Measurements from ENCODE around the gene FYB2.

The FYB2 gene

GRCh38 chr1:56795870-56796269, 23.3 kb downstream of the FYB2 start:
- in situ Hi-C loops (cut with MboI; ENCODE audit: low sequenced_read_pairs, unreplicated experiment) = no loop called here
- TF ChIP-seq, protein P1, sequence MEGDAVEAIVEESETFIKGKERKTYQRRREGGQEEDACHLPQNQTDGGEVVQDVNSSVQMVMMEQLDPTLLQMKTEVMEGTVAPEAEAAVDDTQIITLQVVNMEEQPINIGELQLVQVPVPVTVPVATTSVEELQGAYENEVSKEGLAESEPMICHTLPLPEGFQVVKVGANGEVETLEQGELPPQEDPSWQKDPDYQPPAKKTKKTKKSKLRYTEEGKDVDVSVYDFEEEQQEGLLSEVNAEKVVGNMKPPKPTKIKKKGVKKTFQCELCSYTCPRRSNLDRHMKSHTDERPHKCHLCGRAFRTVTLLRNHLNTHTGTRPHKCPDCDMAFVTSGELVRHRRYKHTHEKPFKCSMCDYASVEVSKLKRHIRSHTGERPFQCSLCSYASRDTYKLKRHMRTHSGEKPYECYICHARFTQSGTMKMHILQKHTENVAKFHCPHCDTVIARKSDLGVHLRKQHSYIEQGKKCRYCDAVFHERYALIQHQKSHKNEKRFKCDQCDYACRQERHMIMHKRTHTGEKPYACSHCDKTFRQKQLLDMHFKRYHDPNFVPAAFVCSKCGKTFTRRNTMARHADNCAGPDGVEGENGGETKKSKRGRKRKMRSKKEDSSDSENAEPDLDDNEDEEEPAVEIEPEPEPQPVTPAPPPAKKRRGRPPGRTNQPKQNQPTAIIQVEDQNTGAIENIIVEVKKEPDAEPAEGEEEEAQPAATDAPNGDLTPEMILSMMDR (IDR thresholded peaks at IDR 0.05; ENCODE audit: borderline replicate concordance, control extremely low read depth, extremely low read depth, insufficient read depth, missing control alignments) = no peak
- DNase-seq (ENCODE audit: low spot score) = no peak

- in situ Hi-C loops (cut with MboI; ENCODE audit: low sequenced_read_pairs, unreplicated experiment) = no loop called here
- DNase-seq (ENCODE audit: low spot score) = no peak
Observed at GRCh38 chr1:56790036-56790435, 29.2 kb downstream of the FYB2 start.

DNA sequence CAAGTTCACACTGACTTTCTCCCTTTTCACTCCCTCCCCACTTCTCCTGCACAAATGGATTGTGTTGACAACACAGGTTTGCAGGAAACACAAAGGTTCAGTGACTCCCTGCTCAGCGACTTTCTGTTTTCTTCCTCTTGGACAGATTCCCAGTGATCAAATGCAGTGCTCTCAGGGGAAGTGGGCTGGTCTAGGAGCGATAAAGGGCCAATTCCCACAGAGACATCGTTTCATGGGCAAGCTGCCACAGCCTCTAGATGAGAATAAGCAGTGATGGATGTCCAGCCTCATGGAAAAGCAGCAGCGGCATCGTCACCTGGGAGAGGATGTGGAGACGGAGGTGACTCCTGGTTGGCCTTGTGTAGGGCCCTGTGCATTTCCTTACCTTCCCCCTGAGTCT, 30.6 kb downstream of the FYB2 start:
- TF ChIP-seq, protein P1 (IDR thresholded peaks at IDR 0.05; ENCODE audit: borderline replicate concordance, control extremely low read depth, extremely low read depth, insufficient read depth, missing control alignments) = no peak
- no peak for DNase-seq (ENCODE audit: low spot score)
- in situ Hi-C loops (cut with MboI; ENCODE audit: low sequenced_read_pairs, unreplicated experiment) = no loop called here

More at GRCh38 chr1:56790036-56790435, 29.2 kb downstream of the FYB2 start:
- TF ChIP-seq, protein P1 (IDR thresholded peaks at IDR 0.05; ENCODE audit: borderline replicate concordance, control extremely low read depth, extremely low read depth, insufficient read depth, missing control alignments) = no peak

DNA sequence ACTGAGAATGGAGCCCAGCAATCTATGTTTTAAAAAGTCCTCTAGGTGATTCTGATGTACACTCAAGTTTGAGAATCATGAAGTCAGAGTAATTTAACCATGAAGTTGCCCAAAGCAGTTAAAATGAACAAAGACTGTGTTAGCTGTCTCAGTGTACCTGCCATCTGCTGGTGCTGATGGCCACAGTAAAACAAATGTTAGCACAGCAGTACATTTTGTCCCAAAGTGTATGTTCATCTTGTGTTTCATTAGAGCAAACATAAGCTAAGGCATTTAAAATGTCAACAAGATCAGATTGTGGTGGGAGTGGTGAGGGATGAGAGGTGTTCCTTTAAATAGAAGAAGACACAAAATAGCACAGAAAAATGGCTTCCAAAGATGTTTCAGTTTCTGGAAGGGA, 31.1 kb downstream of the FYB2 start:
- in situ Hi-C loops (cut with MboI; ENCODE audit: low sequenced_read_pairs, unreplicated experiment) = no loop called here
- no peak for DNase-seq (ENCODE audit: low spot score)
- TF ChIP-seq, protein P1 (IDR thresholded peaks at IDR 0.05; ENCODE audit: borderline replicate concordance, control extremely low read depth, extremely low read depth, insufficient read depth, missing control alignments) = no peak

DNA sequence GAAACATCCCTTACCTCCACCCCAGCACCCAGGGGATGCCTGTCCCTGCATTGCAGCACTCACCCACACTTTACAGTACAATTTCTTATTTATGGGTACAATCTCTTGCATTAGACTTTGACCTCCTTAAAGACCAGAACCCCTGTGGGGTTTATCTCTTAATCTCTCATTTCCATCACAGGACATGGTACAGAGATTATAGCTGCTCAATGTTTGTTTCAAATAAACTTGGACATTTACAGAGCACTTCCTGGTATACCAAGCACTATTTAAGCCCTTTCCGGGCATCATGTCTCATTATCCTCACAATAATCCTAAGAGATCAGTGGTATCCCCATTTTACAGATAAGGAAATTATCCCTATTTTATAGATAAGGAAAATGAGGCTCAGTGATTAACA, 31.9 kb downstream of the FYB2 start:
- no peak for DNase-seq (ENCODE audit: low spot score)
- in situ Hi-C loops (cut with MboI; ENCODE audit: low sequenced_read_pairs, unreplicated experiment) = no loop called here
- TF ChIP-seq, protein P1 (IDR thresholded peaks at IDR 0.05; ENCODE audit: borderline replicate concordance, control extremely low read depth, extremely low read depth, insufficient read depth, missing control alignments) = no peak

DNA sequence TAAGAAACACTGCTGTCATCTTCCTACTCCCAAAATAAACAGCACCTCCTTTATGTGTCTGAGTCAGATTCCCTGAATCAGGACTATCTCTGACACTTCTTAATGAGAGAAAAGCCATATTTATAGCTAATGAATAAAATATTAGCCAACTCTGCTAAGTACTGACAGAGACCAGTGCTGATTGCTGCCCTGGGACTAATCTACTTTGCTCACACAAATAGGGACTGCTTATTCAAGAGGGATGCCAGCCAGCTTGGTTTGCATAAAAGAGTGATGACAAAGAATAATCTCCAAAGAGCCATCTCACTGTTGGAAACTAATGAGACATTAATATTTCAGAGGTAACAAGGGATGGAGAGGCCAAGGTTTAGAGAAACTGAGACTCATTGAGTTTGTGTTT, 36.4 kb downstream of the FYB2 start:
- no peak for DNase-seq (ENCODE audit: low spot score)
- in situ Hi-C loops (cut with MboI; ENCODE audit: low sequenced_read_pairs, unreplicated experiment) = no loop called here
- TF ChIP-seq, protein P1 (IDR thresholded peaks at IDR 0.05; ENCODE audit: borderline replicate concordance, control extremely low read depth, extremely low read depth, insufficient read depth, missing control alignments) = no peak

GRCh38 chr1:56780826-56781225, 38.4 kb downstream of the FYB2 start:
- in situ Hi-C loops (cut with MboI; ENCODE audit: low sequenced_read_pairs, unreplicated experiment) = no loop called here
- TF ChIP-seq, protein P1 (IDR thresholded peaks at IDR 0.05; ENCODE audit: borderline replicate concordance, control extremely low read depth, extremely low read depth, insufficient read depth, missing control alignments) = no peak
- DNase-seq (ENCODE audit: low spot score) = no peak

All from GM13976 (cell line).